ENCODE data around the gene UBE2O. TPM values are rescaled to one million over a fixed set of nuclear protein-coding genes. Genes with fewer than 3 reads are reported as not detected.
"Not testable (repeated sequence)": the region's sequence is repeated elsewhere in the genome, so short reads cannot be mapped to it uniquely, and the experiment has no call there.

The UBE2O gene
- total and polyA plus RNA-seq, 8 donors, result 10.4 to 19.8 (median 15.9) TPM

DNA sequence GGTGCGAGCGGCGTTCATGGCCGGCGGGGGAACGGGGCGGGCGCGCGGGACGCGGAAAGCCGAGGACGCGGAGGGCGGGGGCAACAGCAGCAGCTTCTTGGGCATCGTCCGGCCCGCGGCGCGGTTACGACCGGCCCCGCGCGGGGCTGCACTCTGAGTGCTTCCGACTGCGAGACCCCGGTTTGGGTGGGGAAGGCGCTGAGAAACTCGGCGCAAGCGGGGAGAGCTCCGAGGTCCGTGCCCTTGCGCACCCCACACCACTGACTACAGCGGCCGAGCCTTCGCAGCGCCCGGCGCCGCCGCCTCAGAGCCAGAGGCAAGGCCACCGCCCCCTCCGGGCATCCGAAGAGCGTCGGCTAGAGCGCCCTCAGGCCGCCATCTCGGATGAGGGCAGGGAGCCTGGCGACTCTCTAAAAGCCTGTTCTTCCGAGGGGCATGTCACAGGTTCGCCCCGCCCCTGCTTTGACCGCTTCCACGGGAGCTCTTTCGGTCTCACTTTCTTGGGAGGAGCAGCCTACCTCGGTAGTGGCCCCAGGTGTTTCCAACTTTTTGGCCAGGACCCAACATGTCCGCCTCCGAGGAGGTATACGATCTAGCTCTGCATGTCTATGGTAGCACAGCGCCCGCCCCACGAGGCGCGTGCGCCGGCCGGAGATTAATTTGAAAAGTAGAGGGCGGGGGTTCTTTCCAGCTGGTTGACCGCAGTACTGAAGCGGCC lies 99.2 kb downstream of the UBE2O start, which contains the start of gene PRPSAP1:
TSS of gene PRPSAP1 (minus strand) at position 318 of the 718 bp plus-strand sequence. CDS start at position 105, 213 bp downstream.
- H3K36me3 ChIP-seq, result no peaks in the 10 kb centered on the region
- peaks cover 2 to 16% (median 5%) of the 10 kb centered on the region in 3 donors for H3K4me1 ChIP-seq
- TF ChIP-seq CTCF (IDR thresholded peaks at IDR 0.05), result peak in 1 of 4 donors; percentile 34
- peak; percentile 89 to 95 (median 91) for DNase-seq
- peak within 1 kb of the TSS; percentile 70 to 94 (median 88) for H3K27ac ChIP-seq
- ATAC-seq, result peak; percentile 96 to 99 (median 96)
- FAIRE-seq, result no peak
- intact Hi-C loops (cut with DNase I), result no loop called here
- no peaks in the 10 kb centered on the region for H3K9me3 ChIP-seq
- H3K27me3 ChIP-seq, result no peaks in the 10 kb centered on the region
- H3K4me3 ChIP-seq, result peak within 1 kb of the TSS; percentile 53 to 98 (median 80)
- 1% methylated on average over 60 to 75 of the region's 75 CpGs for WGBS, 2 donors

GRCh38 chr17:76353004-76353598 lies 99.9 kb downstream of the UBE2O start:
- H3K4me1 ChIP-seq, result peaks cover 2 to 16% (median 5%) of the 10 kb centered on the region in 3 donors
- H3K4me3 ChIP-seq, result peak overlapping the region; percentile 53 to 98 (median 80)
- H3K27ac ChIP-seq, result peak overlapping the region; percentile 70 to 94 (median 88)
- ATAC-seq (peak; percentile 35 to 46 (median 38)), DNase-seq (peak; percentile 30 to 79 (median 51)), FAIRE-seq (no peak)
- TF ChIP-seq CTCF (IDR thresholded peaks at IDR 0.05), result no peak
- no peaks in the 10 kb centered on the region for H3K9me3 ChIP-seq
- WGBS, 2 donors, result 0 to 1% methylated on average over 44 to 51 of the region's 51 CpGs
- intact Hi-C loops (cut with DNase I), result no loop called here
- H3K36me3 ChIP-seq, result no peaks in the 10 kb centered on the region
- no peaks in the 10 kb centered on the region for H3K27me3 ChIP-seq

- peak overlapping the region in 2 of 4 donors; percentile 27 to 66 for H3K27ac ChIP-seq
- intact Hi-C loops (cut with DNase I), result no loop called here
These were observed 101.4 kb downstream of the UBE2O start for GRCh38 chr17:76351526-76352071.

DNA sequence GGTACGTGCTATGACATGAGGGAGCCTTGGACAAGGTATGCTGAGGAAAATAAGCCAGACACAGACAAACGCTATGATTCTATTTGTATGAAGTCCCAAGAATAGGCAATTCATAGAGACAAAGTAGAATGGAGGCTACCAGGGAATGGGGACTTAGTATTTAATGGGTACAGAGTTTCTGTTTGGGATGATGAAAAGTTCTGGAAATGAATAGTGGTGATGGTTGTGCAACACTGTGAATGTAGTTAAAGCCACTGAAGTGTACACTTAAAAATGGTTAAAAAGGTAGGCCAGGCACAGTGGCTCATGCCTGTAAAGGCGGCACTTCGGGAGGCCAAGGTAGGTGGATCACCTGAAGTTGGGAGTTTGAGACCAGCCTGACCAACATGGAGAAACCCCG lies 102.5 kb downstream of the UBE2O start:
- no peaks in the 10 kb centered on the region for H3K9me3 ChIP-seq
- no peak for FAIRE-seq
- no peak for ATAC-seq
- H3K4me3 ChIP-seq, result no peak overlapping the region
- peaks cover 0 to 5% (median 0%) of the 10 kb centered on the region in 3 donors for H3K36me3 ChIP-seq
- no peak overlapping the region for H3K27ac ChIP-seq
- peaks cover 2 to 16% (median 5%) of the 10 kb centered on the region in 3 donors for H3K4me1 ChIP-seq
- no peaks in the 10 kb centered on the region for H3K27me3 ChIP-seq
- WGBS, 2 donors, result 94 to 99% methylated on average over 5 of the region's 5 CpGs
- intact Hi-C loops (cut with DNase I), result no loop called here
- no peak for DNase-seq
- TF ChIP-seq CTCF (IDR thresholded peaks at IDR 0.05), result no peak

More at GRCh38 chr17:76351526-76352071, 101.4 kb downstream of the UBE2O start:
- no peak for ATAC-seq
- peak overlapping the region in 1 of 4 donors; percentile 98 for H3K4me3 ChIP-seq
- no peak for DNase-seq
- 32 to 34% methylated on average over 9 of the region's 9 CpGs for WGBS, 2 donors
- TF ChIP-seq CTCF (IDR thresholded peaks at IDR 0.05), result no peak
- H3K36me3 ChIP-seq, result no peaks in the 10 kb centered on the region
- no peaks in the 10 kb centered on the region for H3K9me3 ChIP-seq
- FAIRE-seq, result no peak
- H3K4me1 ChIP-seq, result peaks cover 2 to 16% (median 5%) of the 10 kb centered on the region in 3 donors
- no peaks in the 10 kb centered on the region for H3K27me3 ChIP-seq

- DNase-seq; intact Hi-C loops (cut with DNase I); ATAC-seq: not testable (repeated sequence)
These were observed 106.0 kb downstream of the UBE2O start for GRCh38 chr17:76346936-76347335.

More at GRCh38 chr17:76346936-76347335, 106.0 kb downstream of the UBE2O start:
- not testable (repeated sequence) for H3K27ac ChIP-seq, H3K9me3 ChIP-seq, FAIRE-seq, H3K4me1 ChIP-seq, H3K4me3 ChIP-seq, H3K27me3 ChIP-seq
- WGBS, 2 donors, result 95% methylated on average over 11 of the region's 11 CpGs
- H3K36me3 ChIP-seq, result peaks cover 0 to 11% (median 0%) of the 10 kb centered on the region in 3 donors
